Activated effector memory CD4-positive, alpha-beta T cell treated with Interleukin-2 at 50 U/mL for 16 hours (primary cell): ENCODE data around the gene FAM20A.

ENCODE experiments used
- DNase-seq: peaks from one replicate; pipeline ENCODE4 v3.0.0-alpha.2; 2020

FAM20A gene

GRCh38 chr17:68608515-68609130 lies 7.5 kb upstream of the FAM20A start:
- DNase-seq = no peak

GRCh38 chr17:68606451-68607307 lies 5.5 kb upstream of the FAM20A start:
- no peak for DNase-seq

GRCh38 chr17:68605914-68606313 lies 4.7 kb upstream of the FAM20A start:
- no peak for DNase-seq

- DNase-seq = no peak
Observed at GRCh38 chr17:68603656-68604055, 2.5 kb upstream of the FAM20A start.

GRCh38 chr17:68603027-68603426 lies 1.9 kb upstream of the FAM20A start:
- DNase-seq = no peak

- no peak for DNase-seq
Observed at GRCh38 chr17:68602289-68602688, 1.1 kb upstream of the FAM20A start.

GRCh38 chr17:68601565-68602288 lies 560 bp upstream of the FAM20A start:
- no peak for DNase-seq

- DNase-seq = no peak
Observed at GRCh38 chr17:68600067-68600930, 868 bp downstream of the FAM20A start.

- no peak for DNase-seq
Observed at GRCh38 chr17:68599552-68600066, 1.6 kb downstream of the FAM20A start.

- DNase-seq = no peak
Observed at GRCh38 chr17:68599091-68599490, 2.1 kb downstream of the FAM20A start.

- DNase-seq = no peak
Observed at GRCh38 chr17:68598545-68598961, 2.6 kb downstream of the FAM20A start.

GRCh38 chr17:68598074-68598473 lies 3.1 kb downstream of the FAM20A start:
- no peak for DNase-seq

GRCh38 chr17:68596411-68596945 lies 4.7 kb downstream of the FAM20A start:
- no peak for DNase-seq

GRCh38 chr17:68595986-68596385 lies 5.2 kb downstream of the FAM20A start:
- DNase-seq = no peak

GRCh38 chr17:68595496-68595895 lies 5.7 kb downstream of the FAM20A start:
- DNase-seq = no peak

- no peak for DNase-seq
Observed at GRCh38 chr17:68594552-68594951, 6.6 kb downstream of the FAM20A start.

- no peak for DNase-seq
Observed at GRCh38 chr17:68592682-68593641, 8.2 kb downstream of the FAM20A start.

- no peak for DNase-seq
Observed at GRCh38 chr17:68592009-68592408, 9.2 kb downstream of the FAM20A start.

GRCh38 chr17:68591583-68591982 lies 9.6 kb downstream of the FAM20A start:
- no peak for DNase-seq

- DNase-seq = no peak
Observed at GRCh38 chr17:68589086-68589485, 12.1 kb downstream of the FAM20A start.

GRCh38 chr17:68588362-68588761 lies 12.8 kb downstream of the FAM20A start:
- no peak for DNase-seq
